ENCODE measurements around the gene PPARG.

DNA sequence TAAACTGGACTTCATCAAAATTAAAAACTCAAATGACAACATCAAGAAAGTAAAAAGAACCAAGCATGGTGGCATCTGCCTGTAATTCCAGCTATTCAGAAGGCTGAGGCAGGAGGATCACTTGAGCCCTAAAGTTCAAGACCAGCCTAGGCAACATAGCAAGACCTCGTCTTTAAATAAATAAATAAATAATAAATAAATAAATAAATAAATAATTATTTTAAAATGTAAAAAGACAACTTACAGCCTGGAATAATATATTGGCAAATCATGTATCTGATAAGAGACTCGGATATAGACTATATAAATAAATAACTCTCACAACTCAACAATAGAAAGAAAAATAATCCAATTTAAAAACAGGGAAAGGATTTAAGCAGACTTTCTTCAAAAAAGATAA, 4.3 kb upstream of the PPARG start:
- TF ChIP-seq, protein P1, sequence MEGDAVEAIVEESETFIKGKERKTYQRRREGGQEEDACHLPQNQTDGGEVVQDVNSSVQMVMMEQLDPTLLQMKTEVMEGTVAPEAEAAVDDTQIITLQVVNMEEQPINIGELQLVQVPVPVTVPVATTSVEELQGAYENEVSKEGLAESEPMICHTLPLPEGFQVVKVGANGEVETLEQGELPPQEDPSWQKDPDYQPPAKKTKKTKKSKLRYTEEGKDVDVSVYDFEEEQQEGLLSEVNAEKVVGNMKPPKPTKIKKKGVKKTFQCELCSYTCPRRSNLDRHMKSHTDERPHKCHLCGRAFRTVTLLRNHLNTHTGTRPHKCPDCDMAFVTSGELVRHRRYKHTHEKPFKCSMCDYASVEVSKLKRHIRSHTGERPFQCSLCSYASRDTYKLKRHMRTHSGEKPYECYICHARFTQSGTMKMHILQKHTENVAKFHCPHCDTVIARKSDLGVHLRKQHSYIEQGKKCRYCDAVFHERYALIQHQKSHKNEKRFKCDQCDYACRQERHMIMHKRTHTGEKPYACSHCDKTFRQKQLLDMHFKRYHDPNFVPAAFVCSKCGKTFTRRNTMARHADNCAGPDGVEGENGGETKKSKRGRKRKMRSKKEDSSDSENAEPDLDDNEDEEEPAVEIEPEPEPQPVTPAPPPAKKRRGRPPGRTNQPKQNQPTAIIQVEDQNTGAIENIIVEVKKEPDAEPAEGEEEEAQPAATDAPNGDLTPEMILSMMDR (conservative IDR thresholded peaks at IDR 0.05; ENCODE audit: low read depth in 2 of 2) = no peak
- TF ChIP-seq CREB1 (CRISPR knock-in tag; IDR thresholded peaks at IDR 0.05; ENCODE audit: low read depth) (no peak), ZNF114 (CRISPR knock-in tag; IDR thresholded peaks at IDR 0.05) (no peak), EZH2 (IDR thresholded peaks at IDR 0.05; ENCODE audit: low read depth, unreplicated experiment) (no peak), POLR2AphosphoS5 (IDR thresholded peaks at IDR 0.05; ENCODE audit: low read depth) (no peak)
- TF ChIP-seq, protein P2, sequence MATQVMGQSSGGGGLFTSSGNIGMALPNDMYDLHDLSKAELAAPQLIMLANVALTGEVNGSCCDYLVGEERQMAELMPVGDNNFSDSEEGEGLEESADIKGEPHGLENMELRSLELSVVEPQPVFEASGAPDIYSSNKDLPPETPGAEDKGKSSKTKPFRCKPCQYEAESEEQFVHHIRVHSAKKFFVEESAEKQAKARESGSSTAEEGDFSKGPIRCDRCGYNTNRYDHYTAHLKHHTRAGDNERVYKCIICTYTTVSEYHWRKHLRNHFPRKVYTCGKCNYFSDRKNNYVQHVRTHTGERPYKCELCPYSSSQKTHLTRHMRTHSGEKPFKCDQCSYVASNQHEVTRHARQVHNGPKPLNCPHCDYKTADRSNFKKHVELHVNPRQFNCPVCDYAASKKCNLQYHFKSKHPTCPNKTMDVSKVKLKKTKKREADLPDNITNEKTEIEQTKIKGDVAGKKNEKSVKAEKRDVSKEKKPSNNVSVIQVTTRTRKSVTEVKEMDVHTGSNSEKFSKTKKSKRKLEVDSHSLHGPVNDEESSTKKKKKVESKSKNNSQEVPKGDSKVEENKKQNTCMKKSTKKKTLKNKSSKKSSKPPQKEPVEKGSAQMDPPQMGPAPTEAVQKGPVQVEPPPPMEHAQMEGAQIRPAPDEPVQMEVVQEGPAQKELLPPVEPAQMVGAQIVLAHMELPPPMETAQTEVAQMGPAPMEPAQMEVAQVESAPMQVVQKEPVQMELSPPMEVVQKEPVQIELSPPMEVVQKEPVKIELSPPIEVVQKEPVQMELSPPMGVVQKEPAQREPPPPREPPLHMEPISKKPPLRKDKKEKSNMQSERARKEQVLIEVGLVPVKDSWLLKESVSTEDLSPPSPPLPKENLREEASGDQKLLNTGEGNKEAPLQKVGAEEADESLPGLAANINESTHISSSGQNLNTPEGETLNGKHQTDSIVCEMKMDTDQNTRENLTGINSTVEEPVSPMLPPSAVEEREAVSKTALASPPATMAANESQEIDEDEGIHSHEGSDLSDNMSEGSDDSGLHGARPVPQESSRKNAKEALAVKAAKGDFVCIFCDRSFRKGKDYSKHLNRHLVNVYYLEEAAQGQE (IDR thresholded peaks at IDR 0.05; ENCODE audit: unreplicated experiment) = no peak
